Esophagus muscularis mucosa (tissue), 4 donors: ENCODE measurements around the gene GCNA. TPM values are rescaled to one million over a fixed set of nuclear protein-coding genes. Genes with fewer than 3 reads are reported as not detected.
"Not testable (repeated sequence)": the region's sequence is repeated elsewhere in the genome, so short reads cannot be mapped to it uniquely, and the experiment has no call there.

Source experiments
- DNase-seq: peaks from one replicate; pipeline ENCODE4 v3.0.0-alpha.2; 2017; ENCODE audit errors: extremely low spot score
- H3K27ac ChIP-seq, 4 donors: fragments of 200-600 bp; sonication (generic); replicated peaks in 1 of 4; 1 replicate in 3 of 4; 2 replicates in 1 of 4; pipeline ENCODE4 v1.5.1; 2016 to 2019; ENCODE audit warnings: mild to moderate bottlenecking in 1 of 4
- H3K27me3 ChIP-seq, 4 donors: fragments of 200-600 bp; sonication (generic); one replicate each; pipeline versions ENCODE4 v1.5.1 to v1.6.0; 2016 to 2019
- H3K36me3 ChIP-seq, 4 donors: fragments of 200-600 bp; sonication (generic); one replicate each; pipeline ENCODE4 v1.5.1; 2016 to 2019
- H3K4me1 ChIP-seq, 4 donors: fragments of 200-600 bp; sonication (generic); one replicate each; pipeline ENCODE4 v1.5.1; 2016 to 2019
- H3K4me3 ChIP-seq, 4 donors: fragments of 200-600 bp; sonication (generic); 1 replicate in 2 of 4; 2 replicates in 2 of 4; pipeline ENCODE4 v1.5.1; 2016 to 2019; ENCODE audit warnings: mild to moderate bottlenecking in 4 of 4, moderate library complexity in 1 of 4
- H3K9me3 ChIP-seq, 4 donors: fragments of 200-600 bp; sonication (generic); 1 replicate in 3 of 4; 2 replicates in 1 of 4; pipeline ENCODE4 v1.5.1; 2016 to 2019
- CTCF ChIP-seq, 3 experiments: fragments of 200-600 bp in 2 of 3; fragments of 450-650 bp in 1 of 3; sonication (generic) in 2 of 3; IDR thresholded peaks; one replicate each; pipeline ENCODE4 v1.5.1; 2017 to 2019; ENCODE audit warnings: antibody characterized with exemption in 3 of 3, mild to moderate bottlenecking in 2 of 3, moderate library complexity in 1 of 3
- EP300 ChIP-seq: sonication (generic); formaldehyde crosslinking; IDR thresholded peaks from one replicate; pipeline ENCODE4 v1.6.1; 2017; ENCODE audit warnings: antibody characterized with exemption
- POLR2A ChIP-seq: fragments of 450-650 bp; IDR thresholded peaks from one replicate; pipeline ENCODE4 v1.6.1; 2017; ENCODE audit warnings: antibody characterized with exemption, moderate library complexity, mild to moderate bottlenecking, low read depth
- POLR2AphosphoS5 ChIP-seq, 2 donors: sonication (generic); formaldehyde crosslinking; IDR thresholded peaks; one replicate each; pipeline ENCODE4 v1.6.1; 2017; ENCODE audit warnings: antibody characterized with exemption in 2 of 2
- WGBS: methylation state at CpG from one replicate; pipeline ENCODE4 v1.1.5; 2018; 5-methylcytosine and 5-hydroxymethylcytosine counted together
- intact Hi-C: fragments of 100-400 bp; cut with DNase I; formaldehyde crosslinking; loops from one replicate; pipeline ENCODE4 v1.15.1; 2023
- total RNA-seq, 4 donors: library from RNA; depleted of rRNA; stranded (reverse); fragments of >200 nt; gene quantifications; one replicate each; pipeline versions ENCODE4 v1.1.0 to v1.2.1, GENCODE V29; 2016

GCNA gene
- total RNA-seq, 4 donors from 2014 or later, result 0.65 to 2.9 (median 1.2) TPM

- H3K27ac ChIP-seq, result no peak overlapping the region
Observed at GRCh38 chrX:71581210-71581609, 3.0 kb downstream of the GCNA start.

GRCh38 chrX:71586929-71587328 is 8.7 kb downstream of the GCNA start:
- WGBS, result 87% methylated on average over 2 of the region's 2 CpGs
- Histone ChIP-seq H3K27ac (no peak overlapping the region), H3K27me3 (no peaks in the 10 kb centered on the region), H3K9me3 (no peaks in the 10 kb centered on the region), H3K4me1 (no peaks in the 10 kb centered on the region), H3K4me3 (no peak overlapping the region), H3K36me3 (no peaks in the 10 kb centered on the region)
- intact Hi-C loops, result no loop called here
- TF ChIP-seq CTCF (IDR thresholded peaks at IDR 0.05) (no peak), EP300 (no peak), POLR2A (no peak), POLR2AphosphoS5 (IDR thresholded peaks at IDR 0.05) (no peak)
- no peak for DNase-seq

More at GRCh38 chrX:71581210-71581609, 3.0 kb downstream of the GCNA start:
- no peak for TF ChIP-seq POLR2AphosphoS5 (IDR thresholded peaks at IDR 0.05)
- TF ChIP-seq POLR2A, result no peak
- no peak for TF ChIP-seq CTCF (IDR thresholded peaks at IDR 0.05)
- TF ChIP-seq EP300, result no peak
- Histone ChIP-seq H3K27me3 (no peaks in the 10 kb centered on the region), H3K36me3 (peaks cover 0 to 14% (median 10%) of the 10 kb centered on the region in 4 donors), H3K9me3 (no peaks in the 10 kb centered on the region), H3K4me3 (no peak overlapping the region), H3K4me1 (peaks cover 0 to 3% (median 0%) of the 10 kb centered on the region in 4 donors)
- no peak for DNase-seq
- WGBS, result 75% methylated on average over 5 of the region's 5 CpGs
- intact Hi-C loops, result no loop called here

GRCh38 chrX:71593210-71593609 is 15.0 kb downstream of the GCNA start:
- intact Hi-C loops, H3K4me1 ChIP-seq, H3K4me3 ChIP-seq, DNase-seq, H3K27me3 ChIP-seq, H3K9me3 ChIP-seq, H3K27ac ChIP-seq: not testable (repeated sequence)
- 67% methylated on average over 3 of the region's 8 CpGs for WGBS
- H3K36me3 ChIP-seq, result peaks cover 0 to 20% (median 10%) of the 10 kb centered on the region in 4 donors

GRCh38 chrX:71599965-71600364 is 21.7 kb downstream of the GCNA start:
- 70% methylated on average over 2 of the region's 2 CpGs for WGBS
- Histone ChIP-seq H3K4me1 (no peaks in the 10 kb centered on the region), H3K9me3 (no peaks in the 10 kb centered on the region), H3K27ac (no peak overlapping the region), H3K36me3 (peaks cover 7 to 63% (median 49%) of the 10 kb centered on the region in 4 donors), H3K4me3 (no peak overlapping the region), H3K27me3 (no peaks in the 10 kb centered on the region)
- no peak for DNase-seq
- intact Hi-C loops, result no loop called here
- no peak for TF ChIP-seq CTCF (IDR thresholded peaks at IDR 0.05)
- TF ChIP-seq POLR2AphosphoS5 (IDR thresholded peaks at IDR 0.05), result no peak
- TF ChIP-seq POLR2A, result no peak
- no peak for TF ChIP-seq EP300

GRCh38 chrX:71603618-71604017 is 25.4 kb downstream of the GCNA start:
- H3K4me1 ChIP-seq, result peaks cover 0 to 6% (median 0%) of the 10 kb centered on the region in 4 donors
- no peak for DNase-seq
- intact Hi-C loops, result no loop called here
- H3K36me3 ChIP-seq, result peaks cover 7 to 63% (median 49%) of the 10 kb centered on the region in 4 donors
- H3K4me3 ChIP-seq, result no peak overlapping the region
- WGBS, result 89% methylated on average over 33 of the region's 33 CpGs
- TF ChIP-seq POLR2A (no peak), EP300 (no peak), CTCF (IDR thresholded peaks at IDR 0.05) (no peak), POLR2AphosphoS5 (IDR thresholded peaks at IDR 0.05) (no peak)
- no peak overlapping the region for H3K27ac ChIP-seq
- no peaks in the 10 kb centered on the region for H3K27me3 ChIP-seq
- no peaks in the 10 kb centered on the region for H3K9me3 ChIP-seq
